SK-N-SH treated with all-trans-retinoic acid at 6 μM for 48 hours (cell line): ENCODE results near the gene GRIFIN.

Source experiments
- ATAC-seq: fragments of 200-7000 bp; cut with Tn5 transposase; 3 replicates; pipeline ENCODE4 v1.9.1; 2020; ENCODE audit warnings: mild to moderate bottlenecking, moderate library complexity
- BACH2 ChIP-seq: fragments of 250-450 bp; sonication (Bioruptor Pico); IDR thresholded peaks from 2 replicates; pipeline ENCODE4 v1.9.0; 2021; ENCODE audit warnings: mild to moderate bottlenecking, borderline replicate concordance
- CREB5 ChIP-seq: fragments of 250-450 bp; sonication (Bioruptor Pico); IDR thresholded peaks from 2 replicates; pipeline ENCODE4 v1.5.1; 2020; ENCODE audit warnings: low read depth, mild to moderate bottlenecking, moderate library complexity
- CSDC2 ChIP-seq: fragments of 250-450 bp; sonication (Bioruptor Pico); IDR thresholded peaks from 2 replicates; pipeline ENCODE4 v1.5.0; 2020; ENCODE audit warnings: mild to moderate bottlenecking, moderate library complexity
- CSRNP3 ChIP-seq: fragments of 250-450 bp; sonication (Bioruptor Pico); IDR thresholded peaks from 2 replicates; pipeline ENCODE4 v1.5.1; 2021; ENCODE audit warnings: mild to moderate bottlenecking, moderate library complexity
- GLIS3 ChIP-seq: fragments of 250-450 bp; sonication (Bioruptor Pico); IDR thresholded peaks from 2 replicates; pipeline ENCODE4 v1.5.0; 2020; ENCODE audit warnings: mild to moderate bottlenecking, moderate library complexity
- ISL1 ChIP-seq: fragments of 250-450 bp; sonication (Bioruptor Pico); IDR thresholded peaks from 2 replicates; pipeline ENCODE4 v2.1.2; 2022; ENCODE audit warnings: mild to moderate bottlenecking, moderate library complexity
- OSR1 ChIP-seq: fragments of 250-450 bp; sonication (Bioruptor Pico); IDR thresholded peaks from 2 replicates; pipeline ENCODE4 v1.8.0; 2022; ENCODE audit warnings: moderate library complexity, mild to moderate bottlenecking, inconsistent platforms
- PATZ1 ChIP-seq: fragments of 250-450 bp; sonication (Bioruptor Pico); IDR thresholded peaks from 2 replicates; pipeline ENCODE4 v1.8.0; 2020; ENCODE audit warnings: mild to moderate bottlenecking, moderate library complexity, borderline replicate concordance
- POU6F1 ChIP-seq: fragments of 250-450 bp; sonication (Bioruptor Pico); IDR thresholded peaks from 2 replicates; pipeline ENCODE4 v1.8.0; 2021; ENCODE audit warnings: low read depth, mild to moderate bottlenecking, moderate library complexity, borderline replicate concordance
- PPARA ChIP-seq: fragments of 250-450 bp; sonication (Bioruptor Pico); IDR thresholded peaks from 2 replicates; pipeline ENCODE4 v1.5.0; 2020; ENCODE audit warnings: mild to moderate bottlenecking, borderline replicate concordance
- RARB ChIP-seq: fragments of 250-450 bp; sonication (Bioruptor Pico); IDR thresholded peaks from 2 replicates; pipeline ENCODE4 v1.8.0; 2021; ENCODE audit warnings: mild to moderate bottlenecking, moderate library complexity
- SNAI2 ChIP-seq: fragments of 250-450 bp; sonication (Bioruptor Pico); IDR thresholded peaks from 2 replicates; pipeline ENCODE4 v1.5.0; 2020; ENCODE audit warnings: mild to moderate bottlenecking, moderate library complexity
- TCF4 ChIP-seq: fragments of 250-450 bp; sonication (Bioruptor Pico); IDR thresholded peaks from 2 replicates; pipeline ENCODE4 v1.8.0; 2021; ENCODE audit warnings: mild to moderate bottlenecking, moderate library complexity, borderline replicate concordance
- TOX ChIP-seq: fragments of 250-450 bp; sonication (Bioruptor Pico); IDR thresholded peaks from 2 replicates; pipeline ENCODE4 v1.8.0; 2021; ENCODE audit warnings: mild to moderate bottlenecking, moderate library complexity, borderline replicate concordance
- ZC3H10 ChIP-seq: fragments of 250-450 bp; sonication (Bioruptor Pico); IDR thresholded peaks from 2 replicates; pipeline ENCODE4 v1.5.1; 2021; ENCODE audit warnings: mild to moderate bottlenecking, moderate library complexity
- ZFP3 ChIP-seq: fragments of 250-450 bp; sonication (Bioruptor Pico); IDR thresholded peaks from 2 replicates; pipeline ENCODE4 v1.5.0; 2020; ENCODE audit warnings: mild to moderate bottlenecking, moderate library complexity
- ZFP30 ChIP-seq: fragments of 450-650 bp; formaldehyde crosslinking; IDR thresholded peaks from 2 replicates; pipeline ENCODE4 v1.5.0; 2022; ENCODE audit warnings: mild to moderate bottlenecking, moderate library complexity
- ZNF565 ChIP-seq: fragments of 450-650 bp; formaldehyde crosslinking; conservative IDR thresholded peaks from 2 replicates; pipeline ENCODE4 v1.5.0; 2020; ENCODE audit warnings: low read depth, mild to moderate bottlenecking, moderate library complexity
- ZNF70 ChIP-seq: fragments of 450-650 bp; formaldehyde crosslinking; IDR thresholded peaks from 2 replicates; pipeline ENCODE4 v1.5.0; 2020; ENCODE audit warnings: mild to moderate bottlenecking, moderate library complexity
- ZNF8 ChIP-seq: fragments of 450-650 bp; formaldehyde crosslinking; IDR thresholded peaks from 2 replicates; pipeline ENCODE4 v1.5.0; 2020; ENCODE audit warnings: mild to moderate bottlenecking, moderate library complexity
- TF ChIP-seq, protein P1 (sequence below): fragments of 250-450 bp; sonication (Bioruptor Pico); IDR thresholded peaks from 2 replicates; pipeline ENCODE4 v1.5.0; 2020; ENCODE audit warnings: mild to moderate bottlenecking, moderate library complexity

Gene GRIFIN

DNA sequence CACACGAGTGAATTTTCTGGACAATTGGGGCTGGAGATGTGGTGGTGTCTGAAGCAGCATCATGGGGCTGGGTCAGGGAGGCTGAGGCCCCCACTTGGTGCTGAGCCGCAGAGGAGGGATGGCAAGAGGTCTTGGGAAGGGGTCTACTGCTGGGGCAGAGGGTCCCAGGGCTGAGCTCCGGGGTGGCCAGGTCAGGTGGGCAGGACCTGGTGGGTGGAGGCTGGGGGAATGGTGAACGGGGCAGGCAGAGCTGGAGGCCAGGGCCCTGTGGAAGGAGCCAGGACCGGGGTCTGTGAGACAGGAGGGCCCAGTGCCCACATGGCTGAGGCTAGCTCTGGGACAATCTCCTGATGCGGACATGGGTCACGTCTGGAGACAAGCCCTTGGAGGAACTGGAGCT lies 23.0 kb upstream of the GRIFIN start (continued):
- TF ChIP-seq POU6F1 (CRISPR knock-in tag) (no peak), ISL1 (CRISPR knock-in tag) (no peak), CSDC2 (CRISPR knock-in tag) (no peak), GLIS3 (no peak), ZFP3 (no peak), OSR1 (no peak)

DNA sequence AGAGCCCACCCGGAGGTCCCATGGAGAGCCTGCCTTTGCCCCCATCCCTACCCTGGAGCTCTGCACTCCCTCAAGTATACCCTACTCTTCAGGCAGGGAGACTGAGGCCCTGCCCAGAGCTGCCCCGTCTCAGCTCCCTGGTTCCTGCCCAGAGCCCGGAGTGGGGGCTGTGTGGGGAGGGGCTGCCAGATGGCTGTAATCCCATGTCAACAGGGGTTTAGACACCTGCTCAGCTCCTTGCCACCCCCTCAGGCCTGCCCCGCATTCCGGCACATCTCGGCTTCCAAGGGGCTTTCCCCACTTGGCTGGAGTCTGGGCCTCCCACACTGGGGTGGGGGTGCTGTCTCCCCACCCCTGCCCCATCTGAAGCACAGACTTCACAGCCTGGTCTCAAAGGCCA lies 22.5 kb upstream of the GRIFIN start:
- no peak for TF ChIP-seq CSDC2 (CRISPR knock-in tag)
- TF ChIP-seq, protein P1, sequence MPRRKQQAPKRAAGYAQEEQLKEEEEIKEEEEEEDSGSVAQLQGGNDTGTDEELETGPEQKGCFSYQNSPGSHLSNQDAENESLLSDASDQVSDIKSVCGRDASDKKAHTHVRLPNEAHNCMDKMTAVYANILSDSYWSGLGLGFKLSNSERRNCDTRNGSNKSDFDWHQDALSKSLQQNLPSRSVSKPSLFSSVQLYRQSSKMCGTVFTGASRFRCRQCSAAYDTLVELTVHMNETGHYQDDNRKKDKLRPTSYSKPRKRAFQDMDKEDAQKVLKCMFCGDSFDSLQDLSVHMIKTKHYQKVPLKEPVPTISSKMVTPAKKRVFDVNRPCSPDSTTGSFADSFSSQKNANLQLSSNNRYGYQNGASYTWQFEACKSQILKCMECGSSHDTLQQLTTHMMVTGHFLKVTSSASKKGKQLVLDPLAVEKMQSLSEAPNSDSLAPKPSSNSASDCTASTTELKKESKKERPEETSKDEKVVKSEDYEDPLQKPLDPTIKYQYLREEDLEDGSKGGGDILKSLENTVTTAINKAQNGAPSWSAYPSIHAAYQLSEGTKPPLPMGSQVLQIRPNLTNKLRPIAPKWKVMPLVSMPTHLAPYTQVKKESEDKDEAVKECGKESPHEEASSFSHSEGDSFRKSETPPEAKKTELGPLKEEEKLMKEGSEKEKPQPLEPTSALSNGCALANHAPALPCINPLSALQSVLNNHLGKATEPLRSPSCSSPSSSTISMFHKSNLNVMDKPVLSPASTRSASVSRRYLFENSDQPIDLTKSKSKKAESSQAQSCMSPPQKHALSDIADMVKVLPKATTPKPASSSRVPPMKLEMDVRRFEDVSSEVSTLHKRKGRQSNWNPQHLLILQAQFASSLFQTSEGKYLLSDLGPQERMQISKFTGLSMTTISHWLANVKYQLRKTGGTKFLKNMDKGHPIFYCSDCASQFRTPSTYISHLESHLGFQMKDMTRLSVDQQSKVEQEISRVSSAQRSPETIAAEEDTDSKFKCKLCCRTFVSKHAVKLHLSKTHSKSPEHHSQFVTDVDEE (CRISPR knock-in tag): no peak
- TF ChIP-seq BACH2 (CRISPR knock-in tag): no peak
- no peak for TF ChIP-seq PATZ1 (CRISPR knock-in tag)
- TF ChIP-seq ZFP30 (CRISPR knock-in tag): no peak
- TF ChIP-seq TOX (CRISPR knock-in tag): no peak
- no peak for TF ChIP-seq CSRNP3 (CRISPR knock-in tag)
- TF ChIP-seq RARB (CRISPR knock-in tag): no peak
- TF ChIP-seq SNAI2 (CRISPR knock-in tag): no peak
- TF ChIP-seq ZNF8: no peak
- no peak for TF ChIP-seq PPARA (CRISPR knock-in tag)
- no peak for TF ChIP-seq GLIS3
- no peak for TF ChIP-seq ZNF70
- no peak for TF ChIP-seq ZNF565
- no peak for TF ChIP-seq TCF4 (CRISPR knock-in tag)
- no peak for TF ChIP-seq CREB5

GRCh38 chr7:2497500-2498336 lies 21.5 kb upstream of the GRIFIN start:
- no peak for ATAC-seq
- TF ChIP-seq ZFP30 (CRISPR knock-in tag) (no peak), GLIS3 (no peak), RARB (CRISPR knock-in tag) (no peak), CREB5 (no peak), TCF4 (CRISPR knock-in tag) (no peak), ZFP3 (no peak), CSDC2 (CRISPR knock-in tag) (no peak), ZNF565 (no peak), BACH2 (CRISPR knock-in tag) (no peak), SNAI2 (CRISPR knock-in tag) (no peak), PPARA (CRISPR knock-in tag) (no peak), PATZ1 (CRISPR knock-in tag) (no peak), ZC3H10 (CRISPR knock-in tag) (no peak)
- TF ChIP-seq, protein P1 (CRISPR knock-in tag): no peak

More for the DNA sequence above, 22.5 kb upstream of the GRIFIN start:
- no peak for ATAC-seq
